ENCODE results near the gene GCG. TPM values are rescaled to one million over a fixed set of nuclear protein-coding genes. Genes with fewer than 3 reads are reported as not detected.
A peak's percentile ranks its signal among the peaks of the same experiment; 100 is the strongest.

Gene GCG
- total and polyA plus RNA-seq, 7 donors = 0.18 to 0.23 TPM; not detected in 5

GRCh38 chr2:162197069-162197825, 45.2 kb upstream of the GCG start:
- no peaks in the 10 kb centered on the region for H3K9me3 ChIP-seq
- no peaks in the 10 kb centered on the region for H3K4me1 ChIP-seq
- 86 to 93% (median 89%) methylated on average over 2 of the region's 2 CpGs for WGBS, 3 donors
- H3K27me3 ChIP-seq (ENCODE audit: insufficient read depth in 3 of 3, low read length in 2 of 3) = no peaks in the 10 kb centered on the region
- intact Hi-C loops (cut with DNase I) = no loop called here
- no peak overlapping the region for H3K4me3 ChIP-seq
- H3K36me3 ChIP-seq (ENCODE audit: insufficient read depth in 1 of 2, low read depth in 1 of 2) = no peaks in the 10 kb centered on the region
- H3K27ac ChIP-seq = no peak overlapping the region
- TF ChIP-seq, protein P1, sequence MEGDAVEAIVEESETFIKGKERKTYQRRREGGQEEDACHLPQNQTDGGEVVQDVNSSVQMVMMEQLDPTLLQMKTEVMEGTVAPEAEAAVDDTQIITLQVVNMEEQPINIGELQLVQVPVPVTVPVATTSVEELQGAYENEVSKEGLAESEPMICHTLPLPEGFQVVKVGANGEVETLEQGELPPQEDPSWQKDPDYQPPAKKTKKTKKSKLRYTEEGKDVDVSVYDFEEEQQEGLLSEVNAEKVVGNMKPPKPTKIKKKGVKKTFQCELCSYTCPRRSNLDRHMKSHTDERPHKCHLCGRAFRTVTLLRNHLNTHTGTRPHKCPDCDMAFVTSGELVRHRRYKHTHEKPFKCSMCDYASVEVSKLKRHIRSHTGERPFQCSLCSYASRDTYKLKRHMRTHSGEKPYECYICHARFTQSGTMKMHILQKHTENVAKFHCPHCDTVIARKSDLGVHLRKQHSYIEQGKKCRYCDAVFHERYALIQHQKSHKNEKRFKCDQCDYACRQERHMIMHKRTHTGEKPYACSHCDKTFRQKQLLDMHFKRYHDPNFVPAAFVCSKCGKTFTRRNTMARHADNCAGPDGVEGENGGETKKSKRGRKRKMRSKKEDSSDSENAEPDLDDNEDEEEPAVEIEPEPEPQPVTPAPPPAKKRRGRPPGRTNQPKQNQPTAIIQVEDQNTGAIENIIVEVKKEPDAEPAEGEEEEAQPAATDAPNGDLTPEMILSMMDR (IDR thresholded peaks at IDR 0.05) = no peak
- DNase-seq (no peak), ATAC-seq (no peak)

DNA sequence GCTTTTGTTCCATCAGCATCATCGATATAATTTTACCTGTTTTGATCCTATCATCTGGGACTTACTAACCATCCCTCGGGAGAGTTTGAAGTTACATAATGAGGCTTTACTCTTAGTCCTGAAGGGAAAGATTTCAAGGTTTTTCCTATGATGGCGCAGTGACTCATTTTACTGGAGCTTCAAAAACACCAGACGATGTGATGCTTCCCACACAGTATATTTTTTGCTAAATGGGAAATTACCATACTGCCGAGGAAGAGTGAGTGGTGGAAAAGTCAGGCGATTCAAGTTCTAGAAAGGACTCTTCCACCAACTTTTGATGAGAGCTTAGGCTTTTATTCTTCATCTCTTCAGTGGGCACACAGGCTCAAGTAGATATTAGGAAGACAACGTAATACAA, 44.6 kb upstream of the GCG start:
- DNase-seq (no peak), ATAC-seq (no peak)
- no peaks in the 10 kb centered on the region for H3K4me1 ChIP-seq
- H3K9me3 ChIP-seq = no peaks in the 10 kb centered on the region
- no peak overlapping the region for H3K27ac ChIP-seq
- no peaks in the 10 kb centered on the region for H3K36me3 ChIP-seq (ENCODE audit: insufficient read depth in 1 of 2, low read depth in 1 of 2)
- WGBS, 3 donors = 90 to 94% (median 90%) methylated on average over 7 of the region's 7 CpGs
- intact Hi-C loops (cut with DNase I) = no loop called here
- no peak overlapping the region for H3K4me3 ChIP-seq
- TF ChIP-seq, protein P1 (IDR thresholded peaks at IDR 0.05) = no peak
- H3K27me3 ChIP-seq (ENCODE audit: insufficient read depth in 3 of 3, low read length in 2 of 3) = no peaks in the 10 kb centered on the region

- no peak overlapping the region for H3K27ac ChIP-seq
- intact Hi-C loops (cut with DNase I) = no loop called here
- no peaks in the 10 kb centered on the region for H3K27me3 ChIP-seq (ENCODE audit: insufficient read depth in 3 of 3, low read length in 2 of 3)
- ATAC-seq (no peak), DNase-seq (no peak)
- WGBS, 3 donors = 70 to 73% (median 71%) methylated on average over 3 of the region's 3 CpGs
- no peak overlapping the region for H3K4me3 ChIP-seq
- H3K9me3 ChIP-seq = no peaks in the 10 kb centered on the region
- H3K36me3 ChIP-seq (ENCODE audit: insufficient read depth in 1 of 2, low read depth in 1 of 2) = no peaks in the 10 kb centered on the region
- H3K4me1 ChIP-seq = no peaks in the 10 kb centered on the region
- TF ChIP-seq, protein P1 (IDR thresholded peaks at IDR 0.05) = no peak
These were observed 36.4 kb upstream of the GCG start for GRCh38 chr2:162188451-162188850.

DNA sequence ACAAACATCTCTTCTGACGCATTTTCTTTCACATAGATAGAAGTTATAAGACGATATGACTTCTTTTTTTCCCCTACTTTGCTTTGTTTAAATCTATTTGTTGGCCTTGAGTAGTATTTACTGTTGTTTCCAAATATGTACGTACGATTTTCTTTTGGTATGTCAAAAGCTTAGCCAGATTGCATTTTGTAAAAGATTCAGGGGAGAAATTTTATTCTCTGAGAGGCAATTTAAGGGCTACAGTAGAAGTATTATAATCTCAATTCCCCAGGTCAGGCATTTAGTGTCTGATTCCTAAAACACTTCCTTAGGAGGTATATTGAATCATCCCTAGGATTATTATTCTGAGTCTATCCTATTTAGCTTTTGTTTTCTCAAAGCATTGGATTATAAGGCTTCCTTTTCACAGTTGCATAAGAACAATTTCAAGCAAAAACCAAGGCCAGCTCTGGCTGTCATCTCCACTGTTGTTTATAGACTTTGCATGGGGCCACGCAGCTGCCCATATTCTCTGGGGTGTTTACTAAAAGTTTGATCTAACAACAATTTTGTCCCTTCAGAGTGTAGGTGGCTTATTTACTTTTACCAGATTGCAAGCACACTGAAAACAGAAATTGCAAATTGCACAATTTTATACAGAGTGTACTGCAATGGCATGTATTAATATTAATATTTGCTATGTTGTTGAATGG, 33.6 kb upstream of the GCG start:
- Histone ChIP-seq H3K27me3 (ENCODE audit: insufficient read depth in 3 of 3, low read length in 2 of 3) (peaks cover 0 to 3% (median 0%) of the 10 kb centered on the region in 3 donors), H3K9me3 (no peaks in the 10 kb centered on the region), H3K4me3 (no peak overlapping the region), H3K36me3 (ENCODE audit: insufficient read depth in 1 of 2, low read depth in 1 of 2) (no peaks in the 10 kb centered on the region), H3K27ac (no peak overlapping the region), H3K4me1 (no peaks in the 10 kb centered on the region)
- intact Hi-C loops (cut with DNase I) = no loop called here
- DNase-seq = peak in 1 of 2 donors; percentile 48
- ATAC-seq = peak in 1 of 4 donors; percentile 30
- TF ChIP-seq, protein P1 (IDR thresholded peaks at IDR 0.05) = no peak
- WGBS, 3 donors = 74 to 85% (median 79%) methylated on average over 5 of the region's 5 CpGs

Data from psoas muscle (tissue), 8 donors.